Astrocyte of the cerebellum (primary cell): ENCODE results near the gene SPPL2B.

Experiments
- DNase-seq: peaks from one replicate; pipeline ENCODE4 v3.0.0-alpha.2; 2011; ENCODE audit warnings: low read depth
- H3K4me3 ChIP-seq: 2 replicates; pipeline ENCODE4 v1.5.1; 2011; ENCODE audit warnings: mild to moderate bottlenecking, low read depth, low read length, moderate library complexity
- in situ Hi-C: cut with HindIII; loops from 2 replicates; pipeline ENCODE4 v1.10.0; 2017; ENCODE audit warnings: low sequenced_read_pairs
- TF ChIP-seq, protein P1 (sequence below): IDR thresholded peaks from 2 replicates; pipeline ENCODE4 v1.5.1; 2012; ENCODE audit warnings: low read length, low read depth, moderate library complexity, mild to moderate bottlenecking; ENCODE audit errors: missing control alignments

SPPL2B gene

DNA sequence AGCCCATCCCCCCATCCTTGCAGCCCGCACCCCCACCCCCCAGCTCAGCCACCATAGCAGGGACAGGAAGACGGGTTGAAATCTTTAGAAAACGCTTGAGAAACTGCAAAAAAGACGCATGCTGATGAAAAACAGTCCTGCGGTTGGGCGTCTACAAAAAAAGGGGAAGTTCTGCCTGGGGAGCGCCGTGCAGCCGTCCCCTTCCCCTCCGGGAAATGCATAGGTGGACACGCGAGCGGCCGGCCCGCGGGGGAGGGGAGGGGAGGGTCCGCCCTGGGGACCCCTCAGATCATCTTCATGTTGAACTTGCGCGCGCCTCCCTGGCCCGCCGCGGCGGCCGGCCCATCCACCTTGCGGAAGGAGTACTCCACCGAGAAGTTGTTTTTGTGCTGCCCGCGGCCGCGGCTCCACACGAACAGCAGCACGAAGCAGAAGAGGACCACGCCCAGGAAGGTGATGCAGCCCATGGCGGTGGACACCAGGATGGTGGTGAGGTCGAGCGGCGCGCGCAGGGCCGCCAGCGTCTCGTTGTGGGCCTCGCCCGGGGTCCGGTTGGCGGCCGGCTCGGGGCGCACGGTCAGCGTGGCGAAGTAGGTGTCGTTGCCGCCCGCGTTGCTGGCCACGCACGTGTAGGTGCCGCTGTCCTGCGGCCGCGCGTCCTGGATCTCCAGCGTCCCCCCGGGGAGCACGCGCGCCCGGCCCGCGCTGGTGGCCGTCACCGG, 38.6 kb upstream of the SPPL2B start:
- DNase-seq: no peak
- in situ Hi-C loops: no loop called here
- H3K4me3 ChIP-seq: no peak overlapping the region
- TF ChIP-seq, protein P1, sequence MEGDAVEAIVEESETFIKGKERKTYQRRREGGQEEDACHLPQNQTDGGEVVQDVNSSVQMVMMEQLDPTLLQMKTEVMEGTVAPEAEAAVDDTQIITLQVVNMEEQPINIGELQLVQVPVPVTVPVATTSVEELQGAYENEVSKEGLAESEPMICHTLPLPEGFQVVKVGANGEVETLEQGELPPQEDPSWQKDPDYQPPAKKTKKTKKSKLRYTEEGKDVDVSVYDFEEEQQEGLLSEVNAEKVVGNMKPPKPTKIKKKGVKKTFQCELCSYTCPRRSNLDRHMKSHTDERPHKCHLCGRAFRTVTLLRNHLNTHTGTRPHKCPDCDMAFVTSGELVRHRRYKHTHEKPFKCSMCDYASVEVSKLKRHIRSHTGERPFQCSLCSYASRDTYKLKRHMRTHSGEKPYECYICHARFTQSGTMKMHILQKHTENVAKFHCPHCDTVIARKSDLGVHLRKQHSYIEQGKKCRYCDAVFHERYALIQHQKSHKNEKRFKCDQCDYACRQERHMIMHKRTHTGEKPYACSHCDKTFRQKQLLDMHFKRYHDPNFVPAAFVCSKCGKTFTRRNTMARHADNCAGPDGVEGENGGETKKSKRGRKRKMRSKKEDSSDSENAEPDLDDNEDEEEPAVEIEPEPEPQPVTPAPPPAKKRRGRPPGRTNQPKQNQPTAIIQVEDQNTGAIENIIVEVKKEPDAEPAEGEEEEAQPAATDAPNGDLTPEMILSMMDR: no peak

DNA sequence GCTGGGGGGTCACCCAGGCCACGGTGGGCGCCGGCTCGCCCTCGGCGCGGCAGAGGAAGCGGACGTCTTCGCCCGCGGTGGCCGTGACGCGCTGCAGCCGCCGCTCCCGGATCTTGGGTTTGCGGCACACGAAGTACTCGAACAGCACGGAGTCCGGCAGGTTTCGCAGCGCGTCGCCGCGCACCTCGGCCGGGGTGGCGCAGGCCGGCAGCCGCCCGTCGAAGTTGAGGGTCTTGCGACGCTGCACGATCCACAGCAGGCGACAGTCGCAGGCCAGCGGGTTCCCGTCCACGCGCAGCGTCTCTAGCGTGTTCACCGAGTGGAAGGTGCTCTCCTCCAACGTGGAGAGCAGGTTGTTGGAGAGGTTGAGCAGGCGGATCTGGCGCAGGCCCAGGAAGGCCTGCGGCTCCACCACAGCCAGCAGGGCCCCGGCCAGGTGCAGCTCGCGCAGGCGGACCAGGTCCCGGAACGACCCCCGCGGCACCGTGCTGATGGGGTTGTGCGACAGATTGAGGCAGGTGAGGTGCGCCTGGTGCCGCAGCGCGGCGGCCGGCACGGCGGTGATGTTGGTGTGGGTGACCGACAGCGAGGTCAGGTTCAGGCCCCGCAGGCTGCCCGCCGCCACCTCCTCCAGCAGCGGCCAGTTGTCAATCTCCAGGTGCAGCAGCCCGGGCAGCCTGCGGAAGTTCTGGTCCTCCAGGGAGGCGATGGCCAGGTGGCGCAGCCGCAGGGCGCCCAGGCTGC, 37.9 kb upstream of the SPPL2B start:
- TF ChIP-seq, protein P1: no peak
- no peak for DNase-seq
- in situ Hi-C loops: no loop called here
- no peak overlapping the region for H3K4me3 ChIP-seq

DNA sequence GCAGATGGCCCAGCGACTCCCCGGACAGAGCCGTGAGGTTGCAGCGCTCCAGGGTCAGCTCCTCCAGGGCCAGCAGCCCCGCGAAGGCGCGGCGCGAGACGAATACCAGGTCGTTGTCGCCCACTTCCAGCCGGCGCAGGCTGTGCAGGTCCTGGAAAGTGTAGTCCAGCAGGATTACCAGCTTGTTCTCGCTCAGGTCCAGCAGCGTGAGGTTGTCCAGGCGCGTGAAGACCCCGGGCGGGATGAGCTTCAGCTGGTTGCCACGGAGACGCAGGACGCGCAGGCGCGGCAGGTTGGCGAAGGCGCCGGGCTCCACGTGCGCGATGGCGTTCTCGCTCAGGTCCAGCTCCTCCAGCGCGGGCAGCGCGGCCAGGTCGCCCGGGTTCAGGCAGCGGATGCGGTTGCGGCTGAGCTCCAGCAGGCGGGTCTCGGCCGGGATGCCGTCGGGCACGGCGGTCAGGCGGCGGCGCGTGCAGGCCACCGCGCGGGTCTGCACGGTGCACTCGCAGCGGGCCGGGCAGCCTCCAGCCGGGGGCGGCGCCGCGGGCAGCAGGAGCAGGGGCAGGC, 37.2 kb upstream of the SPPL2B start:
- TF ChIP-seq, protein P1: no peak
- DNase-seq: no peak
- no peak overlapping the region for H3K4me3 ChIP-seq
- in situ Hi-C loops: no loop called here

DNA sequence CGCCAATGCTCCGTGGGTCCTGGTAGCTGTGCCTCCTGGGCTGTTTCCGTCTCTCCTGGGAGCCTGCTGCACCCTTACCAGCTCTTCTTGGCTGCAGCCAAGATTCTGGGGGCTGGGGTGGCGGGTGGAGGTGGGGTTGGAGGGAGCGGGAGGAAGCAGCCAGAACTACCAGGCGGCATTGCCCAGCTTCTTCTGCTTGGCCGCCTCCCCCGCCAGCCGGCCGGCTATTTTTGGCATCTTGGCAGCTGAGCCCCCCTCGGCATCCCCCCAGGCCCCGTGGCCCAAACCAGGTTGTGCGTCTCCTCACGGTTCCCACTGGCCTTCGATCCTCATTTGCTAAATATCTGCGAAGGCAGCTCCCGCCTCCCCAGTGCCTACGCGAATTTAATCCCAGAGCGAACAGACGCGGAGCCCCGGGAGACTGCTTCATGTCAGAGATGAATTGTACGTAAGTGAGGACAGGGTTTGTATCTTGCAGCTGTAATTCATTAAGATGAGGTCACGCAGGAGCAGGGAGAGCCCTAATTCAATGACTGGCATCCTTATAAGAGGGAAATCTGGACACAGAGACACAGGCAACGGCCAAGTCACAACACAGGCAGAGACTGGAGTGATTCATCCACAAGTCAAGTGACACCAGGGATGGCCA, 33.7 kb upstream of the SPPL2B start:
- no peak overlapping the region for H3K4me3 ChIP-seq
- in situ Hi-C loops: no loop called here
- no peak for DNase-seq

DNA sequence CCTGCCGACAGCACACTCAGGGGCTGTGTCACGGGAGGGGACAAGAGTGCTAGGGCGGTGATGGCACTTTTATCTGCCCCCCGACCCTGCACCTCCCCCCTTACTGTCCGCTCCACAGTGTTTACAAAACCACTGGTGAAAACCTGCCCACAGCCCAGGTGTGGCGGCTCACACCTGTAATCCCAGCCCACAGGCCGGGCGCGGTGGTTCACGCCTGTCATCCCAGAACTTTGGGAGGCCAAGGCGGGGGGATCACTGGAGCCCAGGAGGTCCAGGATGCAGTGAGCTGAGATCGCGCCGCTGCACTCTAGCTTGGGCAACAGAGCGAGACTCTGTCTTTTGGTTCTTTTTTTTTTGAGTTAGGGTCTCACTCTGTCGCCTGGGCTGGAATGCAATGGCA, 32.3 kb upstream of the SPPL2B start:
- H3K4me3 ChIP-seq: no peak overlapping the region
- in situ Hi-C loops: no loop called here
- TF ChIP-seq, protein P1: no peak
- DNase-seq: no peak

More for the DNA sequence above, 33.7 kb upstream of the SPPL2B start:
- TF ChIP-seq, protein P1: no peak

DNA sequence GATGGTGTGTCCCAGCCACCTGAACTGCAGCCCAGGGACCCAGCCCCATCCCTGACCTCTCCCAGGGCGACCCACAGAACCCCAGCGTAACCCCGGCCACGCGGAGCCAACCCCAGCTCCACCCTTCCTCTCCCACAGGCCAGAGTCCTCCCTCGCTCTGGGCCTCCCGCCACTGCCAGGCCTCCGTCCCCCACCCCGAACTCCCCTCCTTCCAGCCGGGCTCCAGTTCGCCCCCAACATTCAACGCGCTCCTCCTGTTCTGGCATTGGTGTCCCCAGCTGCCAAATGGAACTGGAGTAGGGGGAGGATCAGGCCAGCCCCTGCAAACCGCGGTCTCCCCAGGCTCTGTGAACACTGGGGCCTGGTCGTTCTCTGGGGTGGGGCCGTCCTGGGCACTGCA, 28.0 kb upstream of the SPPL2B start:
- H3K4me3 ChIP-seq: no peak overlapping the region
- TF ChIP-seq, protein P1: no peak
- in situ Hi-C loops: no loop called here
- DNase-seq: no peak
